ELF-1 (cell line): ENCODE measurements around the gene RARRES2.
A peak's percentile ranks its signal among the peaks of the same experiment; 100 is the strongest.

ENCODE experiments used
- DNase-seq: peaks from one replicate; pipeline ENCODE4 v3.0.0-alpha.2; 2016; ENCODE audit warnings: low read depth, low spot score

The RARRES2 gene

GRCh38 chr7:150361807-150362621 is 20.6 kb upstream of the RARRES2 start:
- peak; percentile 64 for DNase-seq

DNA sequence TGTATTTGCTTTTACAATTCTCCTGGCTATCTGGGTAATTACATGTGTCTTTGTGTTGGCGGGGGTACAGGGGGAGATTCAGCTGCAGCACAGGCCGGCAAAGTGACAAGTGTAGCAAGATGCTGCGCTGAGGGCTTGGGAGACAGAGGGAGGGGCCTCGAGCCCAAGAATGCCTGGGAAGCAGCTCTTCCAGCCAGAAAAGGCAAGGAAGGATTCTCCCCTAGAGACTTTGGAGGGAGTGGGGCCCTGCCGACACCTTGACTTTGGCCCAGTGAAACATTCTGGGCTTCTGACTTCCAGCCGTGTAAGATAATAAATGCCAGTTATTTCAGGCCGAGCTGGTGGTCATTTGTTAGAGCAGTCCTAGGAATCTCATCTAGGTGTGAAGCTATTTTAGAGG is 20.0 kb upstream of the RARRES2 start:
- DNase-seq: no peak

GRCh38 chr7:150360363-150361058 is 19.1 kb upstream of the RARRES2 start:
- no peak for DNase-seq

DNA sequence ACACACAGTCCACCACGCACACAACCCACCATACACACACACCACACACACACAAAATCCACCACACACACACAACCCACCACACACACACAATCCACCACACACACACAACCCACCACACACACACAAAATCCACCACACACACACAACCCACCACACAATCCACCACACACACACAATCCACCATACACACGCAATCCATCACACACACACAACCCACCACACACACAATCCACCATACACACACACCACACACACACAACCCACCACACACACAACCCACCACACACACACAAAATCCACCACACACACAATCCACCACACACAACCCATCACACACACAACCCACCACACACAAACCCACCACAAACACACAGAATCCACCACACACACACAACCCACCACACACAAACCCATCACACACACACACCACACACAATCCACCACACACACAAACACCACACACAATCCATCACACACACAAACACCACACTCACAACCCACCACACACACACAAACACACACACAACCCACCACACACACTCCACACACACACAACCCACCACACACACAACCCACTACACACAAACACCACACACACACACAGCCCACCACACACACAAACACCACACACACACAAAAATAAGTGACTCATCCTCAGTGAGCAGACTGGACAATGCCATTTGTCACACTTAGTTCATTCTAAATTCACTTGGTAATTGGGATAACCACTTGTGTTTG is 18.4 kb upstream of the RARRES2 start:
- DNase-seq: no peak

GRCh38 chr7:150358988-150359621 is 17.7 kb upstream of the RARRES2 start:
- DNase-seq: no peak

- DNase-seq: no peak
These were observed 17.0 kb upstream of the RARRES2 start for GRCh38 chr7:150358433-150358832.

DNA sequence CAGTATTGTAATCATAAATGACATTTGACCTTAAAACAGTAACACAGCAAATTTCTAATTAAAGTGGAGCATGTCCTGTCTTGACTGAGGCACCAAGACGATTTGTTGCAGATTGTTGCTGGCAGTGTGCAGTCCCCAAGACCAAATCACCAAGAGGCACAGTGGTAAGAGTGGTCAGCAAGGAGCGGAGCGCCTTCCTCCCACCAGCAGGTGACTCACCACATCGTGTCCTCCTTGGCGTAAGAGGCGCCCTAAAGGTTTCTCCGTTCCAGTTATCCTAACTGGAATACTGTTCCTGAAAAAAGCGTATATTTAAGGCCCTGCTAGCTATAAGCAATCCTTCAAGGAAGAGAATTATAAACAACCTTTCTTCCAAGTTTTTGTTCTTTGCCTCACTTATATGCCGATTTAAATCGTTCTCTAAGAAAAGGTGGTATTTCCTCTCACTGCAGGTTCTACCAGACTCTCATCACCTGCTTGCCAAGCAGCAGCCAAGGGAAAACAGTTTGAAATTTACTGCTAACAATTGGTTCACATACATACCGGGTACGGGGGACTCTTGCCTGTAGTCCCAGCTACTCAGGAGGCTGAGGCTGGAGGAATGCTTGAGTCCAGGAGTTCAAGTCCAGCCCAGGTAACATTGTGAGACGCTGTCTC is 16.5 kb upstream of the RARRES2 start:
- DNase-seq: no peak

DNA sequence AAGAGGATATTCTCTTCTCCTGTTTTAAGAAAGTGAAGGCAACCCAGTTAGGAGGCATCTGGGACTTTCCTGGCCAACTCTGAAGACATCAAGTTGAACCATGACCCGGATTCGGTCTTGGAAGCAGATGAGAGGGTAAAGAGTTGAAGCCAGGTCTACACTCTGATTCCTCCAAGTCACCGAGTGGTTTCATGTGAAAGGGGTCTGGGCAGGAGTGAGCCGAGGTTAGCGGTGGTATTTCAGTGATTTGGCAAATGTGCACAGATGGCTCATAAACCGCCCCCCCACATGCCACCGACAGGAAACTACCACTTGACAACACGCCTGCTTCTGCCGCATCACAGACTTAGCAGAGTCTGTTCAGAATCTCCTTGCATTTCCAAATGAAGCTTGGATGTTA is 15.8 kb upstream of the RARRES2 start:
- DNase-seq: no peak

- DNase-seq: peak; percentile 57
These were observed 15.0 kb upstream of the RARRES2 start for GRCh38 chr7:150356265-150356897.

GRCh38 chr7:150355666-150356059 is 14.2 kb upstream of the RARRES2 start:
- DNase-seq: no peak

GRCh38 chr7:150351587-150352194 is 10.3 kb upstream of the RARRES2 start:
- no peak for DNase-seq

DNA sequence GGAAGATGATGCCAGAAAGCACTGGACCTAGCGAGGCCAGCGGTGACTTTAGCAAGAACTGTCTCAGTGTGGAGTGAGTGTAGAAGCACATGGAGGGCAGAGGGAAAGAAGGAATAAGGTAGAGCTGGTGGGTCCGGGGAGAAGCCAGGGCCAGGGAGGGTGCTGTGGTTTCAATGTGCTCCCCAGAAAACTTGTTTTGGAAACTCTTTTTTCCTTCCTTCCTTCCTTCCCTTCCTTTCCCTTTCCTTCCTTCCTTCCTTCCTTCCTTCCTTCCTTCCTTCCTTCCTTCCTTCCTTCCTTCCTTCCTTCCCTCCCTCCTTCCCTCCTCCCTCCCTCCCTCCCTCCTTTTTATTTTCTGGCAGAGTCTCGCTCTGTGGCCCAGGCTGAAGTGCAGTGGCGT is 5.5 kb upstream of the RARRES2 start:
- no peak for DNase-seq

DNA sequence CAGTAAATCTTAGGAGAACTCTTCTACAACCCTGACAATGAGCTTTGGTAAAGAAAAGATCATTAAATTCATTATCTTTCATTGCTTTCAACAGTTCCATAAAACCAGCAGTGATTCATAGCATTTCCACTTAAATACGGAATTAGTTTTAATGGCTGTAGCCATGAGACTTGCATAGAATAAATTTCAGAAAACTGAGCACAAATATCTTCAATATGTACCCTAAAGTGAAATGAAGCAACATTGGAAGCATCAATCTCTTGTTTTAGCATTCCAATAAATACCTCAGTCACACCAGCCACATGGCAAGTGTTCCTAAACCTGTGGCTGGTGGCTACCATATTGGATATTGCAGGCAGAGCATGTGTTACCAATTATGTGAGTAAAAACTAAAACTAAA is 3.6 kb upstream of the RARRES2 start:
- DNase-seq: no peak

- DNase-seq: no peak
These were observed 2.9 kb upstream of the RARRES2 start for GRCh38 chr7:150344299-150344698.

DNA sequence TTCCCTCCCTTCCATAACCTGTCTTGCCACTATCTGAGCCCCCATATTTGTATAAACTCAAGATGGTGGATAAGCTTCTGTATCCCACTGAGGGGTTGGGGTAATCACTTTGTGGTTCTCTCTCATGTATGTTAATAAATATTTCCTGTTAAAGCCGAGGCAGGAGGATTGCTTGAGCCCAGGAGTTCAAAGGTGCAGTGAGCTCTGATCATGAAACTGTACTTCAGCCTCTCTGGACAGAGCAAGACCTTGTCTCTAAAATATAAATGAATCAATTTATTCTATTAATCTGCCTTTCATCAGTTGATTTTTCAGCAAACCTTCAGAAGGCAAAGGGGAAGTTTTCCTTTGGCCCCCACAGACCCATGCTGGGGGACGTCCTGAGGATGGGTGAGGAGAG is 1.8 kb upstream of the RARRES2 start:
- DNase-seq: no peak

GRCh38 chr7:150342121-150342408 is 636 bp upstream of the RARRES2 start:
- DNase-seq: no peak

DNA sequence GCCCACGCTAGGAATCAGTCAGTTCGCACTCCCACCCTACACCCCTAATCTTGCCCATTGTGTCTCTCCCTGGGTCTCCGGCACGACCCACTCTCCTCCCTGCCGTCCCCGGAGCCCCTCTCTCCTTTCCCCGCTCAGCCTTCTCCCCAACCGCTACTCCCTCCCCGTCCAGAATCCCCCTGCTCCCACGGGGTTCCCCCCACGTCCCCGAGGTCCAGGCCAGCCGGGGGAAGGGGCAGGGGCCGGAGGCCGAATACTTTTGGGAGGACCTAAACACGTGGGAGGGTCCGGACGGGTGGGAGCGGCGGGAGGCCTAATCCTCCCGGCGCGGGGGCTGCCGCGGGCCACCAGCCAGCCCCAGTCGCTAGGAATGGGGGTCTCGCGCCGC is 560 bp downstream of the RARRES2 start:
- no peak for DNase-seq

DNA sequence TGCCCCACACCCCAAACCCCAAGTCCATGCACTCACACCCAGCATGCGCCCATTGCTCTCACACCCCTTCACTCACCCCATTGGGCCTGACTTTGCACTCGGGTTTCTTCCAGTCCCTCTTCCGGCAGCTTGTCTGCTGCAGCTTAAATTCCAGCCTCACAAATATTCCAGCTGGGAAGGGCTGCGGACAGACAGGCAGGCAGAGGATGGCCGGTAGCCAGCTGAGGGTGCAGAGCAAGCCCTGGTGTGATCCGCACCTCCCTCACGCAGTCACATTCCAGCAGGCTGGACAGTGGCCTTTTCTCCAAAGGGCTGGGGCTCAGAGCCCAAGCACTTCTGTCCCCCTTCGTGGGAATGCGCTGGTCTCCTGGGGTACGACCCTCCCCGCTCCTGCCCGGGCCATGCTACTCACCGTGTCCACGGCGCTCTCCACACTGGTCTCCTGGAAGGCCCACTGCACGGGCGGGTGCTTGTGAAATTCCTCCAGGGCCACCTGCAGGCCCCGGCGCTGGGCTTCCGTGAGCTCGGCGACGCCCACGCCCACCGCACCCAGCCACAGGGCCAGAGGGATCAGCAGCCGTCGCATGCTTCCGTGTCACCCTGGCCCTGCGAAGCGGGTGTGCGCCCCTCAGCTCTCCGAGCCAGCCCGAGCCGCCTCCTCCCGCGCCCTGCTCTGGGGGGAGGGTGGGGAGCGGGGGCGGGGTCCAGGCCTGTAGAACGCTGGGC is 1.2 kb downstream of the RARRES2 start:
- peak; percentile 75 for DNase-seq

GRCh38 chr7:150339409-150339809 is 2.0 kb downstream of the RARRES2 start:
- no peak for DNase-seq

DNA sequence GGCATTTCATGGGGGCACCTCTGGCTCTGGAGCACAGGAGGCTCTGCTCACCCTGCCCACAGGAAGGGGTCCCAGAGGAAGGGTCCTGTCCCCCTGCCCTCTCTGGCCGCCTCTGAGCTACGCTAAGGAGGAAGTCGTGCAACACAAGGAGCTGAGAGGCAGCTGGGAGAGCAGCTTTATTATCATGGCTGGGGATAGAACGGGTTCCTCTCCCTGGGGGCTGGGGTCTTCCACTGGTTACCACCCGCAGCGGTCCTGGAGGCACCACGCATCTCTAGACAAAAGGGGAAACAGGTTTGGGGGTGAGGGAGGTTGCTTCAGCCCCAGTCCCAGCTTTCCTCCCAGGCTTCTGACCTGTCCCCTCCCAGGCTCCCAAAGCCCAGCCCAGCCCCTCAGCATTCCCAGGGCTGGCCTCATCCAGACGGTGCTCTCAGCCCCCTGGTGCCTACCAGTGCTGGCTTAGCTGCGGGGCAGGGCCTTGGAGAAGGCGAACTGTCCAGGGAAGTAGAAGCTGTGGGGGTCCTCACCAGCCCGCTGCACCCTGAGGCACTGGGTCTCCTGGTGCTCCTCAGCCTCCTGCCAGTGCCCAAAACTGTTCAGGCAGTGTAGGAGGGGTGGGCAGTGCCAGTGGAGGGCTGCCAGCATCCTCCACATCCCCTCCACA is 3.1 kb downstream of the RARRES2 start:
- no peak for DNase-seq
